CD14-positive monocyte (primary cell): ENCODE results near the gene TNFRSF25. TPM values are rescaled to one million over a fixed set of nuclear protein-coding genes. Genes with fewer than 3 reads are reported as not detected.
"Not testable (repeated sequence)": the region's sequence is repeated elsewhere in the genome, so short reads cannot be mapped to it uniquely, and the experiment has no call there.

Experiments
- DNase-seq, 3 donors: peaks; one replicate each; pipeline ENCODE4 v3.0.0-alpha.2; 2011 to 2022
- H2AFZ ChIP-seq: 2 replicates; pipeline ENCODE4 v1.6.0; 2012; ENCODE audit warnings: mild to moderate bottlenecking, low read depth, low read length, inconsistent platforms; ENCODE audit not compliant: insufficient read depth, poor library complexity, severe bottlenecking
- H3K27ac ChIP-seq, 2 donors: 1 replicate in 1 of 2; 2 replicates in 1 of 2; pipeline ENCODE4 v1.5.1; 2012 to 2013; ENCODE audit warnings: low read length in 2 of 2, control low read depth in 1 of 2, inconsistent platforms in 1 of 2, low read depth in 1 of 2, mild to moderate bottlenecking in 1 of 2
- H3K27me3 ChIP-seq, 2 donors: one replicate each; pipeline versions ENCODE4 v1.6.0 to v1.6.1; 2011 to 2013; ENCODE audit warnings: low read length in 2 of 2; ENCODE audit not compliant: control insufficient read depth in 2 of 2, insufficient read depth in 2 of 2
- H3K36me3 ChIP-seq, 2 donors: replicated peaks in 1 of 2; 1 replicate in 1 of 2; 2 replicates in 1 of 2; pipeline versions ENCODE4 v1.5.1 to v1.6.1; 2012 to 2013; ENCODE audit warnings: low read length in 2 of 2, control low read depth in 1 of 2, inconsistent platforms in 1 of 2, mild to moderate bottlenecking in 1 of 2; ENCODE audit not compliant: insufficient read depth in 2 of 2, control insufficient read depth in 1 of 2
- H3K4me1 ChIP-seq, 2 donors: 1 replicate in 1 of 2; 2 replicates in 1 of 2; pipeline versions ENCODE4 v1.5.1 to v1.6.1; 2012 to 2013; ENCODE audit warnings: low read length in 2 of 2, control low read depth in 1 of 2, inconsistent platforms in 1 of 2, mild to moderate bottlenecking in 1 of 2, moderate library complexity in 1 of 2; ENCODE audit not compliant: insufficient read depth in 2 of 2, control insufficient read depth in 1 of 2
- H3K4me2 ChIP-seq: replicated peaks from 2 replicates; pipeline ENCODE3; 2012; ENCODE audit warnings: low read length, moderate library complexity, mild to moderate bottlenecking; ENCODE audit not compliant: poor library complexity, severe bottlenecking; ENCODE audit errors: extremely low read depth
- H3K4me3 ChIP-seq, 3 experiments: fragments of 200-600 bp in 1 of 3; sonication (generic) in 1 of 3; replicated peaks in 1 of 3; 1 replicate in 2 of 3; 2 replicates in 1 of 3; pipeline ENCODE4 v1.5.1; 2011 to 2013; ENCODE audit warnings: low read length in 3 of 3, mild to moderate bottlenecking in 3 of 3, control low read depth in 2 of 3, low read depth in 2 of 3, inconsistent platforms in 1 of 3, moderate library complexity in 1 of 3
- H3K79me2 ChIP-seq: 2 replicates; pipeline ENCODE4 v1.6.0; 2012; ENCODE audit warnings: mild to moderate bottlenecking, control low read depth, inconsistent platforms, low read length, moderate library complexity; ENCODE audit not compliant: insufficient read depth
- H3K9ac ChIP-seq: 2 replicates; pipeline ENCODE4 v1.6.0; 2017; ENCODE audit warnings: low read length, mild to moderate bottlenecking; ENCODE audit not compliant: insufficient read depth, poor library complexity, severe bottlenecking
- H3K9me3 ChIP-seq, 2 donors: replicated peaks in 1 of 2; 1 replicate in 1 of 2; 2 replicates in 1 of 2; pipeline versions ENCODE4 v1.5.1 to v1.6.1; 2012 to 2013; ENCODE audit warnings: low read length in 2 of 2, control low read depth in 1 of 2; ENCODE audit not compliant: control insufficient read depth in 1 of 2, insufficient read depth in 1 of 2
- H4K20me1 ChIP-seq: 2 replicates; pipeline ENCODE4 v1.6.0; 2012; ENCODE audit warnings: mild to moderate bottlenecking, low read length, control low read depth, moderate library complexity; ENCODE audit not compliant: insufficient read depth
- H3K27ac Mint-ChIP-seq, 7 donors: one replicate each; pipeline ENCODE4 v1.8.0; 2020; ENCODE audit warnings: mild to moderate bottlenecking in 7 of 7, mixed read lengths in 7 of 7, moderate library complexity in 6 of 7, inconsistent platforms in 2 of 7
- H3K27me3 Mint-ChIP-seq, 3 donors: one replicate each; pipeline ENCODE4 v1.8.0; 2021 to 2022; ENCODE audit warnings: low read depth in 3 of 3, mild to moderate bottlenecking in 3 of 3, mixed read lengths in 3 of 3, moderate library complexity in 3 of 3, inconsistent platforms in 1 of 3
- H3K36me3 Mint-ChIP-seq, 2 donors: one replicate each; pipeline ENCODE4 v1.8.0; 2020; ENCODE audit warnings: mixed read lengths in 2 of 2, inconsistent platforms in 1 of 2, mild to moderate bottlenecking in 1 of 2
- H3K4me1 Mint-ChIP-seq: one replicate; pipeline ENCODE4 v1.8.0; 2020; ENCODE audit warnings: mild to moderate bottlenecking, mixed read lengths
- H3K4me3 Mint-ChIP-seq, 2 donors: one replicate each; pipeline ENCODE4 v1.8.0; 2020; ENCODE audit warnings: mild to moderate bottlenecking in 2 of 2, mixed read lengths in 2 of 2, moderate library complexity in 1 of 2
- H3K9me3 Mint-ChIP-seq, 7 donors: one replicate each; pipeline ENCODE4 v1.8.0; 2020 to 2022; ENCODE audit warnings: mixed read lengths in 7 of 7, mild to moderate bottlenecking in 6 of 7, moderate library complexity in 6 of 7, inconsistent platforms in 2 of 7
- WGBS: methylation state at CpG from one replicate; pipeline ENCODE4 v1.1.5; 2013; ENCODE audit warnings: missing lambda C conversion rate; ENCODE audit not compliant: insufficient coverage; 5-methylcytosine and 5-hydroxymethylcytosine counted together
- intact Hi-C, 2 donors: fragments of 100-400 bp; cut with micrococcal nuclease; formaldehyde crosslinking; loops; one replicate each; pipeline versions ENCODE4 v1.15.0 to v1.15.1; 2023
- polyA plus RNA-seq, 3 donors: library from polyadenylated mRNA; depleted of rRNA in 1 of 3; unstranded in 2 of 3; stranded (reverse) in 1 of 3; fragments of 300-500 nt in 2 of 3; fragments of >200 nt in 1 of 3; fragmentation: Illumina TruSeq in 2 of 3; gene quantifications; 1 replicate in 2 of 3; 2 replicates in 1 of 3; pipeline ENCODE4 v1.2.3, GENCODE V29; 2012 to 2021

The TNFRSF25 gene
- polyA plus RNA-seq, 3 donors = 0.33 to 3.0 (median 0.48) TPM

- WGBS = 34% methylated on average over 13 of the region's 19 CpGs
- H3K4me1 ChIP-seq, H3K4me1 Mint-ChIP-seq, H3K9ac ChIP-seq, H3K4me2 ChIP-seq, H3K9me3 Mint-ChIP-seq, H3K79me2 ChIP-seq, H3K36me3 Mint-ChIP-seq, intact Hi-C loops, H3K9me3 ChIP-seq, H3K27ac ChIP-seq, DNase-seq, H3K27ac Mint-ChIP-seq, H2AFZ ChIP-seq, H4K20me1 ChIP-seq, H3K36me3 ChIP-seq, H3K4me3 ChIP-seq: not testable (repeated sequence)
- peaks cover 30 to 57% (median 32%) of the 10 kb centered on the region in 3 donors for H3K27me3 Mint-ChIP-seq
- peaks cover 0 to 23% of the 10 kb centered on the region in 2 donors for H3K27me3 ChIP-seq
- H3K4me3 Mint-ChIP-seq = peak overlapping the region in 1 of 2 donors; percentile 30
Measured at GRCh38 chr1:6429660-6430411, 36.1 kb downstream of the TNFRSF25 start.

- H3K4me2 ChIP-seq, H2AFZ ChIP-seq, DNase-seq, H3K4me3 ChIP-seq, H3K79me2 ChIP-seq, H3K4me1 ChIP-seq, H3K36me3 Mint-ChIP-seq, H3K9me3 ChIP-seq, intact Hi-C loops, H3K4me3 Mint-ChIP-seq, H3K36me3 ChIP-seq, H3K27ac Mint-ChIP-seq, H3K4me1 Mint-ChIP-seq, H3K27ac ChIP-seq, H3K9ac ChIP-seq, H3K9me3 Mint-ChIP-seq, H4K20me1 ChIP-seq: not testable (repeated sequence)
- 82% methylated on average over 2 of the region's 6 CpGs for WGBS
- peaks cover 3 to 33% of the 10 kb centered on the region in 2 donors for H3K27me3 ChIP-seq
- peaks cover 40 to 63% (median 41%) of the 10 kb centered on the region in 3 donors for H3K27me3 Mint-ChIP-seq
Measured at GRCh38 chr1:6428453-6428852, 37.5 kb downstream of the TNFRSF25 start.
